GM21786 (cell line): ENCODE results near the gene PBRM1.
"Not testable (repeated sequence)": the region's sequence is repeated elsewhere in the genome, so short reads cannot be mapped to it uniquely, and the experiment has no call there.

Experiments used
- ATAC-seq: cut with Tn5 transposase; IDR thresholded peaks from one replicate; pipeline ENCODE4 v1.9.1; 2021; ENCODE audit not compliant: unreplicated experiment

PBRM1 gene

DNA sequence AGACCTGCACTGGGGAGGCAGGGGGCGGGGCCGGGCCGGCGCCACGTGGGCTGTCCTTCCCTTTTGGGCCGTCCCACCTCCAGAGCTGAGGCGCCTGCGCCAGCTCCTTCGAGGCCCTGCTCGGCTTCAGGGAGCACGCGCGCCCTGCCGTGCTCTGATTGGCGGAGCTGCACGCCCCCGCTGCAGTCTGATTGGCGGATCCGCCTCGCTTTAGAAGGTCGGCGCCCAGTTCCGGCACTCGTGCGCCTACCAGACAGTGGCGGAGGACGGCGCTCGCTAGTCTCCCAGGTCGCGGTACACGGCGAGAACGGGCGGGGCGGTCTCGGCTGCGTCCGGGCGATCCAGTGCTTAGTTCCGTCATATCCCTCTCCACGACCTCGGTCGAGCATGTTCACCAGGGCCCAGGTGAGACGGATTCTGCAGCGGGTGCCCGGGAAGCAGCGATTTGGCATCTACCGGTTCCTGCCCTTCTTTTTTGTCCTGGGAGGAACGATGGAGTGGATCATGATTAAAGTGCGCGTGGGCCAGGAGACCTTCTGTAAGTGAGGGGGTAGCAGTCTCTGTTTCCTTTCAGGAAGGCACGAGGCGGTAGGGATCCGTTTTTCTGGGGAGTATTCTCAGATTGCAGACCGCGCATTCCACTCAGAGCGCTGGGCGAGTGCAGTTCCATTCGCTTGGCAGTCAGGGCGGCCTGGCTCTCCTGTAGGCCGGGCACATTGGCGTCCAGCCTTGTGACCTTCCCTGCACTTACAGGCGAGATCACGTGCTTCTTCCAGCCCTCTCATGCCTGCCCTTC, 149.1 kb downstream of the PBRM1 start, which contains the start of gene UQCC5:
Gene UQCC5 (plus strand): TSS at position 237 of the 796 bp plus-strand sequence. CDS start 151 bp downstream, at position 388.
- ATAC-seq: peak; percentile 82

DNA sequence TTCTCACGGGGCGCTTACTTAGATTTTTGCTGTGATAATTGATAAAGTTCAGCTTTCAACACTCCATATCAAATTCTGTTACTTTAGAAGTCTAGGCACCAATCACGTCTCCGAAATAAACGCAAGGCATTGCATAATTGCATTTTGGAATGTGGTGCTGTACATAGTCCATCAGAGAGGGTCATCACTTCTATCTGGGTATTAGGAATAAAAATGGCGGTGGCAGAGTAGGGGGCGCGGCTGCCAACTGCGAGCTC, 149.7 kb downstream of the PBRM1 start:
- ATAC-seq: no peak

DNA sequence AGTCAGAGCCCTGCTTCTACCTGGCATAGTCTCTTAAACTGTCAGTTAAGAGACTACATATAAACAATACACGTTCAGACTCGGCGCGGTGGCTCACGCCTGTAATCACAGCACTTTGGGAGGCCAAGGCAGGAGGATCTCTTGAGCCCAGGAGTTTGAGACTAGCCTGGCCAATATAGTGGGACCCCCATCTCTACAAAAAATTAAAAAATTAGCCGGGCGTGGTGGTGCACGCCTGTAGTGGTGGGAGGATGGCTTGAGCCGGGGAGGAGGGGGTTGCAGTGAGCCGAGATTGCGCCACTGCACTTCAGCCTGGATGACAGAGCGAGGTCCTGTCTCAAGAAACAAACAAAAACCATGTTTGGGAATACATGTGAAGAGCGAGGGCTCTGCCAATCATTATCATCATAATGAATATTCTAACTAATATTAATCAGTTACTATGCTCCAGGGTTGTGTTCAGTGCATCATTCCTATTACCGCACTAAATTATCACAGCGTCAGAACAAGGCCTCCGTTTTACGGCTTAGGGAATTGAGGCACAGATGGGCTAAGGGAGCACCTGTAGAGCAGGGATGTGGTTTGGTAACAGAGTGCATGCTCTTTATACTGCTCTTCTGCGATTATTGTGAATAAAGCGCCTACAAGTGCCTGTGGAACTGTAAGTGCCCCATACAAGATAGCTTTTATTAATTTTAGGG, 150.2 kb downstream of the PBRM1 start:
- no peak for ATAC-seq

DNA sequence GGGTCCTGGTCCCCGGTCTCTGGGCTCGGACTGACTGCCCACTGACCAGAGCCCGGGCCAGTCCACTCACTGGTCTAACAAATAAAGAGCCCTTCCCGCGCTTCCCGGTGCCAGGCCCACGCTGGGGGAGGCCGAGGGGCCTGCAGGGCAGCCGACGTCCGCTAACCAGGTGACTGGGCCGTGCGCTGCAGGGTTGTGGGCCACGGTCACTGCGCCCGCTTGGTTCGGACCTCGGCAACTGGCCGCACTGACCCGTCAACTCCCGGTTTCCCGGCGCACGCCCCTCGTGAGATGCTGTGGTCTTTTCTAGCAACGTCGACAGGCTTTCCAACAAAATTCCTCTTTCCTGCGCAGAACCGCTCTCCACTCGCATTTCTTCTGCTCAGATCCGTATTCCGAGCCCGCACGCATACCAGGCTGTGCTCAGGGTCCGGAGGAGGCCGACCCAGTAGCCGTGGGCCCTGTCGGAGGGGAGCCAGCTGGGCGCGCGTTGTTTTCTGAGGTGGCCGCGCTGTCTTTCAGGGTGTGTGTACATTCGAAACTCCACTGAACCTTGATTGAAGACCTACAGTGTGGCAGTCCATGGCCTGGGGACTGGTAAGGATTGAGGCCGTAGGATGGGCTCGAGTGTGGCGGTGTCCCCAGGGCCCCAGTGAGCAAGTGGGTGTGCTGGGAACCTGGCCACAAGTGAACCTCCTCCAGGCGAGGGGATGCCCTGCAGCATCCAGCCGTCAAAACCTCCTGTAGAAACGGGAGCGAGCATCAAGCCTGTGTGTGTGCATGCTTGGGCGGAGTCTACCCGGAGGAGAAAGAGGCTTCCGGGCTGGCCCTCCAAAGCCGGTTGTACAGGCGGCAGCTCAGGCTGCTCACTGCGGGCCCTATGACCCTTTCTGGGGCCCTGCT, 151.2 kb downstream of the PBRM1 start:
- no peak for ATAC-seq

DNA sequence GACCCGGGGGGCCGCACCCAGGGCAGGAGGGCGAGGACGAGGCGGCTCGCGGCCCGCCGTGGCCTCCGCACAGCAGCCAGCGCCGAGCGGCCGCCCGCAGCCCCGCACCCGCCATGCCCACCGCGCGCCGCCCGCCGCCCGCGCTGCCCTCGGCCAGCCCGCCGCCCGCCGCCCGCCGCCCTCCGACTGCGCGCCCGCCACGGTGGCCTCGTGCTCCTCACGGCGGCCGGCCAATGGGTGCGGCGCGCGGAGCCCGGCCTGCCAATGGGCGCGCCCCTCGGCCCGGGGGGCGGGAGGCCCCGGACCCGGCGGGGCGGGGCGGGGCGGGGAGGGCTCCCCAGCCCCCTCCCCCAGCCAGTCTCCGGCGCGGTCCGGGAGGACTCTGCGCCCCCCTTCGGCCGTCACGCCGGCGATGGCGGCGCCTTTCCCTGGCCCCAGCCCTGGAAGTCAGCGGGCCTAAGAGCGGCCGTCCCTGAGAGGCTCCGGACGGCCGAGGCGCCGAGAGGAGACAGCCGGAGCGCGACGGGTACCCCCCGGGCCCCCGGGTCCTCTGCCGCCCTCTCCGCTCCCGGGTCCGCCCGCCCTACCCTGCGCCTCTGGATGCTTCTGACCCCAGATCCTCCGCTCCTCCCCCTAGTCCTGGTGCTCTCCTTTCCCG, 152.0 kb downstream of the PBRM1 start, which contains the start of gene NT5DC2:
Gene NT5DC2 (minus strand): TSS at position 235 of the 658 bp plus-strand sequence. CDS start 120 bp downstream, at position 115.
- no peak for ATAC-seq

DNA sequence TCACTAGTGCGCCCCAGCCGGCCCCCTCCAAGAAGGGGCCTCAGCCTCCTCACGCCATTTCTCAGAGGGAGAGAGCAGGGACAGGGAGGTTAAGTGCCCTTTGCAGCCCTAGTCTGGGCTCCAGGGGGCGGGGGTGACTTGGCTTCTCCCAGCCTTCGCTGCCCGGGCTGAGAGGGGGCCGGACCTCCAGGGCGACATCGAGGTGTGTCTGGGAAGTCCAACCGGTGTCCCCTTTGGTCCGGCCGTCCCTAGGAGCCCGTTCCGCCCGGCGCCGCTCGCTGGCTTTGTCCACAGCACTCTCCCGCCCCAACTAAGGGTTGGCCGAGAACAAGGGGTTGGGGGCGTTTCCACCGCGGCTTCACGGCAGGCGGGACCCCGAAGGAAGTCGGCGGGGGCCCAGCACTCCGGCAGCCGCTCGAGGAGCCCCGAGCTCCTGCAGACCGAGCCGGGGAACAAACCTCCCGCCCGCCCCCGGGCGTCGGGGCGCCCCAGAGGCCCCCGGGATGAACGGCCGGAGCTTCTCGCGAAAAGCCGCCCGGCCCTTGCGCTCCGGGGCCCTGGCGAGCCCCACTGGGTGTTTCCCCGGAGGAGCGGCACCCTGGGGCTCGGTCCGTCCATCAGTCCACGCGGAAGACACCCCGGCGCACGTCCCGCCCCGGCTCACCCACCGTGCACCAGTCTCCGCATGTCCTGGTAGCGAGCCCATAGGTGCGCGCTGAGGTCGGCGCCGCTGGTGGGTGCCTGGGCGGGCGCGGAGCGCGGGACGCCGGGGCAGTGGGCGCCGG, 152.7 kb downstream of the PBRM1 start:
- ATAC-seq: no peak

DNA sequence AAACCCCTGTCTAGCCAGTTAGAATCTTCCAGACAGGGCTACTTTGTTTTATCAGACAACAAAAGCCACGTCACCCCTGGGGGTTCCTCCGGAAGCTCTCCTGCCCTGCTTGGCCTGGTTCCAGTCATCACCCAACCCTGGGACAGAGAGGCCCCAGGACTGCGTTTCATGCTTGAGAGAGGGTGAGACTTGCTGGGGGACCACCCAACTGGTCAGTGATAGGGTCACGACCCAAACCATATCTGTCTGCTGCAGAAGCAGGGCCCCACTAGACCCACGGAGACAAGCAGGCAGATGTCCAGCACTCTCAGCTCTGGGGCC, 153.2 kb downstream of the PBRM1 start:
- no peak for ATAC-seq

DNA sequence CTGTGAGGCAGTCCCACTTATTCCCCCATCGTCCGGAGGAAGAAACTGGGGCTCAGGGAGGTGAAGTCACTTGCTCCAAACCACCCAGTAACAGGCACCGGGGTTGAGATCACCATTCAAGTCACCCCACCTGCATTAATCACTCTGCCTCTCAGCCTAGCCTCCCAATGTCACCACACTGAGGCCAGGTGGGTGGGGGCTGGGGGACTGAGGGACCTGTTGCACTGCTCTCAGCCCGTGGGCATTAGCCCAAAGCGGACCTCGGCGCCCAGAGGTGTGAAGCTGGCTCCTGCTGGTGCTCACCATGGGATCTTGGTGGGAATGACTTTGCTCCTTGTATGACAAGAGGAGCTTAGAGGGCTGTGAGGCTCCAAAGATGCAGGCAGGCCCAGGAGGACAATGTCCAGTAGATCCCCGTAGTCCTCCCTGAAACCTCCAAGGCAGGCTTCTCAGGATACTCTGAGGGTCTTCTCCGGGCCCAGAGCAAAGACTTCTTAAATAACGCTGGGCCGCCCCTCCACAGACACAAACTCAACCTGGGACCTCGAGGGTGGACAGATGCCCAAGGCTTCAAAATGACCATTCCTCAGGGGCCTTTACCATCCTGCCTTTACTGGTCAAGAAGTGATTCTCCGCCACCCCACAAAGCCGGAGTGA, 153.7 kb downstream of the PBRM1 start:
- no peak for ATAC-seq

DNA sequence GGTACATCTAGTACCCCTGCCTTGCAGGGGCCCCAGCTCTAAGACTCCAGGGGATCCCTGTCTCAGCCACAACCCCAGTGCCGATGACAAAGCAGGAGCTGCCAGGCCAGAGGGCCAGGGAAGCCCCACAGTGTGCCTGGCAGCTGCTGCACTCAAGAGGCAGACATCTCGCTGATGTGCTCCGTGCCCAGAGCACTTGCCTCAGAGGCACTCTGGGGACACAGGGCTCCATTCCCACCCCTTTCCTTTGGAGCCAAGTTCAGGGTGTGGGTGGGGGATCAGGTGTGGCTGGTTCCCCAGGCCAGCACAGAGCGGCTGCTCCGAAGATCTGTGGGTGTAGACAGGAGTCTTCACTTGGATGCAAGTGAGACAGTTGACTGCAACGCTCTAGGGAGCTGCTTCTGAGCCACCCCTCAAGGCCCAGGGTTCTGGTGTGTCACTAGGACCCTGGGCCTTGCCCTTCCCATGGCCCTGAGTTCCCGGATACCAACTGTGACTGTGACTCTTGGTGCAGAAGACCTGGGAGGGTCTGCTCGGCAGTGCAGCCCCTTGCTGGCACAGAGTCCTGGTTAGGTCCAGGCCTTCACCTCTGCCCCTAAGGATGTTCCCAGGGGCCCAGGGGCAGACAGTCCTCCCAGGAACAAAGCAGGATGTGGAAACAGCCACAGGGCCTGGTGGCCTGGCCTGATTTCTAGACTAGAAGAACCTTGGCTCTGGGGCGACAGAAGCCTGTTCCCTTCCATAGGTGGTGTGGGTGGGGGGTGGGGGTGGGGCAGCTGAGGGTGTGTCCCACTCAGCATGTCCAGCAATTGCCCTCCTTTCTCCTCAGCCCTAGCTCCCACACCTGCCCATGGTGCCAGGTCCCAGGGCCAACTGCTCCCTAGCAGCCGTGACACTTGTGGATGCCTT, 154.5 kb downstream of the PBRM1 start:
- ATAC-seq: no peak

DNA sequence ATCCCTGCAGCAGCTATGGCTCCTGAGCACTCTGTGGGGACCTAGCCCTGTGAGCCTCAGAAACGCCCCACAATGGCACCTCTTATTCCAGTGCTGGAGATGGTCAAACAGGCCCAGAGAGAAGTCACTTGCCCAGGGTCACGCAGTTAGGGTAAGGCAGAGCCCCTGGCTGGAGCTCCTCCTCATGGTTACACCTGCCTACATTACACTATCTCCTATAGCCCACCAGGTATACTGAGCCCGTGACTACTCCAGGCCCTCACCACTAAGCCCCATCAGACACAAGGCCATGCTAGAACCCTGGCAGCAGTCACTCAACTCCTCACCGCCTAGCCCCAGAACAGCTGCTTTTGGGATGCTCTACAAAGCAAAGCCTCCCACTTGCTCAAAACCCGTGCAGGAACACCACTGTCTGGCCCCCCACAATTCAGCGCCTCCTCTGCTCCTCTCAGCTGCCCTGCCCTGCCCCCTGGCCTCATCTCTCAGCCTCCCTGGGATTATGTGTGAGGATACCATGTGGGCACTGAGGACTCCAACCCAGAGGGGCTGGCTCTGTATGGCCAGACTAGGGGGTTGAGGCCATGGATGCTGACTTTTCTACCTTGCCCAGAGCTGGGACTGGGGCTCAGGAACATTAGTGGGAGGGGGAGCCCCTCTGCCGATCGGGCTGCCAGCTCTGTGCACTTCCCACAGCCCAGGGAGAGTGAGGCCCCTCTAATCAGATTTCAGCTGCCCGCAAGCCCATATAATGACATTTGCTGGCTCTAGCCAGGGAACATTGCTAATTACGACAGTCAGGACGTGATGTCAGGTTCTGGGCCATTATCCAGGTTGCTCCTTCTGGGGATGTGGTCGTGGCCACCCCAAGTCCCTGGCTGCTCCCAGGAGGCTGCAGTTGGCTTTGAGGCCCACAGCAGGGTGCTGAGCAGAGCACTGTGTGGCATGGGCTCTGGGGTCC, 156.1 kb downstream of the PBRM1 start:
- no peak for ATAC-seq

DNA sequence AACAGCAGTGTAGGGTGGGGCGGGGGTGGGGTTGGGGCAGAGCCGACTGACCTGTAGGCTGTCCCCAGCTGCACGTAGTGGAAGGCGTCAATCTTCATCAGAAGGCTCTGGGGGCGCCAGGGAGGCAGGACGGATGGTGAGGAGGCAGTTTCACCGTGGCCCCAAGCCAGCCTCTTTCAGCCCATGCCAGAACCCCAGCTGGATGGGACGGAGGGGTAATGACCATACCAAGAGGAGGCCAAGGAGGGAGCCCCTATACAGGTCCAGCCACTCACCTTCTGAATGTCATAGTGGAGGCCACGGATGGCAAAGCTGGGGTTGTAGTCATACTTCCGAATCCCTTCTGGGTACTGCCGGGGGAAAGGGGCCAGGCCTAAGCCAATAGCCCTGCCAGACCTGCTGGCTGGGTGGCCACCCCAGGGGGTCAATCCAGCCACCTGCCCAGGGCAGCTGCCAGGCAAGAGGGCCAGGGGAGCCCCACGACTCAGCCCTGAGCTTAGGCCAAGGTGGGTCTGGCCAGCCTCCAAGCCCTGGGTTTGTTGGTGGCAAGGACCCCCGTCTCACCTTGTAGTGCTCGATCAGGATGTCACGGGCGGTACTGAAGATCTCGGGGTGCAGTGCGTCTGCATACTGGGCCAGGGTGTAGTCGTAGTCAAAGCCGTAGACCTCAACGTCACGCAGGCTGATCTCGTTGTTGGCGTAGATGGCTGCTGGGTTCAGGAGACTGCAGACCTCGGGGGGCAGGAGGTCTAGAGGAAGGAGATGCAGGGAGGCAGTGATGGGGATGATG, 156.9 kb downstream of the PBRM1 start:
- no peak for ATAC-seq

DNA sequence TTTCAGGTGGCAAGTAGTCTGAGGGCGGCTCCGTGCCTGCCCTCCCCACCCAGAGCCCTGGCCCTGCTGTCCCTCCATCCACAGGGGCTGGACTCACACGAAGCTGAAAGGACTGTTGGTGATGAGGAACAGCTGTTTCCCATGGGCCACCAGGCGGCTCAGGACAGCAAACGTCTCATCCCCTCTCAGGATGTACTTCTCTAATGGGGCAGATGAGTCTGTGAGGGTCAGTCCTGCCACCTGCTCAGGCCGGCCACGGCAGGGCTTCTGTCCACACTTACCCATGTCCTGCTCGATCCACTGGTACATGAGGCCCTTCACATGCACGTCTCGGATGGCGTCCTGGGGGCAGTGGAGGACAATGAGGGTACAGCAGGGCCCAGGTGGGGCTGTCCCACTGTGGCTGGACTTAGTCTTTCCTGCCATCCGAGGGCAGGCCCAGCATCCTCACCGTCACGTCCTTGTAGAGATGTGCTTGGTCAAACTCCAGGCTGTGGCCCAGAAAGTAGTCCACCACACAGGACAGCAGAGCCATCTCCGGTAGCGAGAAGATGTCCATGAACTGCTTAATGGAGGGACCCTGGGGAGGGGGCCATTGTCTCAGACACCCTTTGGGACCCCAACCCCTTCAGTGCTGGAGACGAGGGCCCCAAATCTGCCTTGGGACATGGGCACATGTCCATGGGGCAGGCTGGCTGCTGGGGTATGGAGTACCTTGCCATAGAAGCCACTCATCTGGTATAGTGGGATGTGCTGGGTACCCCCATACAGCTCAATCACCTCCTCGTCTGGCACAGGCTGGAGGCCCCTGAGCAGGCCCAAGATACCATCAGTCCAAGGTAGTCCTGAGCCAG, 157.8 kb downstream of the PBRM1 start:
- no peak for ATAC-seq

DNA sequence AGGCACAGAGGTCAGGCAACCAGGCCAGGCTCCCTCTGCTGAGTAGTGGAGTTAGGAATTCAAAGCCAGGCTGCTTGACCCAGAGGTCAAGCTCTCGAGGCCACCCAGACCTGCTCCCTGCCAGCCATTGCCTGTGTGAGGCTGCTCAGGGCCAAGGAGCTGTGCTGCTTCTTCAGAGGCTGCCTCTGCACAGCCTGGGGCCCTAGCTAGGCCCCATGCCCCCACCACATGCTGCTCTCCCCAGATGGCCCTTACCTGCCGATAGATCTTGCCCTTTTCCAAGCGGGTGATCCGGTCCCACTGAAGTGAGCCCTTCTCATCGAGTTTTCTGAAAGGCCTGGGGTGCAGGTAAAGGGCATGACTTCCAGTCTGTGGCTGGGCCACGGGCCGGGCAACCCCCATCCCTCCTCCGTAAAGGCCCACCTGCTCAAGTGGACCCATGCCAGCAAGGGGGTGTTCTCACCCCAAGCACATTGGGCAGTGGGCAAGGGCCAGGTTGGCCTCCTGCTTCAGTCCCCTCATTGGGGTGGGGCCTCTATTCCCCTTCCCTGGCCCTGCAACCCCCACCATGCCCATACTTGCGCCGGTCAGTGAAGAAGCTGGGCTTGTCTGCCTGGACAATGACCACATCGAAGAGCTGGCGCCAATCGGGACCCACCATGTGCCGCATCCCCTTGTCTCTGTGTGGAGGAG, 158.5 kb downstream of the PBRM1 start:
- no peak for ATAC-seq

DNA sequence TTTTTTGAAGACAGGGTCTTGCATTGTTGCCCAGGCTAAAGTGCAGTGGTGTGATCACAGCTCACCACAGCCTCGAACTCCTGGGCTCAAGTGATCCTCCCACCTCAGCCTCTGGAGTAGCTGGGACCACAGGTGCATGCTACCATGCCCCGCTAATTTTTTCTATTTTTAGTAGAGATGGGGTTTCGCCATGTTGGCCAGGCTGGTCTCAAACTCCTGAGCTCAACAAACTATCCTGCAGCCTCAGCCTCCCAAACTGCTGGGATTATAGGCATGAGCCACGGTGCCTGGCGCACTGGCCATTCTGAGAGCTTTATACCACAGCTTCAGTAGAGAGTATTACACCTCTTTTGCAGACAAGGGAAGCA, 159.1 kb downstream of the PBRM1 start:
- not testable (repeated sequence) for ATAC-seq
